ELF-1 (cell line): ENCODE measurements around the gene ANKRD28.
A peak's percentile ranks its signal among the peaks of the same experiment; 100 is the strongest.

ENCODE experiments used
- DNase-seq: peaks from one replicate; pipeline ENCODE4 v3.0.0-alpha.2; 2016; ENCODE audit warnings: low read depth, low spot score

The ANKRD28 gene

DNA sequence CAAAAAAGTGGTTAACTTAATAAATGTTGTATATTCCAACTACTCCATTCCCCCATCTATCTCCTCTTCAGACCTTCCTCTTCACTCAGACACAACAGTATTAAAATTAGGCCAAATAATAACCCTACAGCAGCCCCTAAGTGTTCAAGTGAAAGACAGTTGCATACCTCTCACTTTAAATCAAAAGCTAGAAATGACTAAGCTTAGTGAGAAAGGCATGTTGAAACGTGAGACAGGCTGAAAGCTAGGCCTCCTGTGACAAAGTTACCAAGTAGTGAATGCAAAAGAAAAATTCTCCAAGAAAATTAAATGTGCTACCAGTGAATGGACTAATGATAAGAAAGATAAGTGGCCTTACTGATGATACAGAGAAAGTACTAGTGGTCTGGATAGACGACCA, 71.7 kb downstream of the ANKRD28 start:
- DNase-seq, result no peak

DNA sequence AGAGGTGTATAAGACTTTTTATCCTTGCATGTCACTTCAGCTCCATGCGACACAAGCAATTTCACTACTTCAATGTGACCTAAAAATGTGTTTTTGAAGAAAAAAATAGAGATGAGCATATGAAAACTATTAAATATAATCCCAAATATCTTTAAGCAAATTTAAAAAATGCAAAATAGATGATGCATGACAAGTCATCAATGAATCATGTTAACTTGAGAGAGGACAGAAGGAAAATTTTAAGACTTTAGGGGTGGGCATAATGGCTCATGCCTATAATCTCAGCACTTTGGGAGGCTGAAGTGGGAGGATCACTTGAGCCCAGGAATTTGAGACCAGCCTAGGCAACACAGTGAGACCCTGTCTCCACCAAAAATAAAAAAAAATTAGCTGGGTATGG, 73.3 kb downstream of the ANKRD28 start:
- DNase-seq, result no peak

DNA sequence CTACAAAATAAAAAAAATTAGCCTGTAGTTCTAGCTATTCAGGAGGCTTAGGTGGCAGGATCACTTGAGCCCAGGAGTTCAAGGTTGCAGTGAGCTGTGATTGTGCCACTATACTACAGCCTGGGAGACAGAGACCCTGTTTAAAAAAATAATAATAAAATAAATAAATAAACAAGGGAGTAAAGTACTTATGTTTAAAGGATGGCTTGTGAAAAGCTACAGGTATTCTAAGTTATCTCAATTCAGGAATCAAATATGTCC, 74.2 kb downstream of the ANKRD28 start:
- DNase-seq, result no peak

DNA sequence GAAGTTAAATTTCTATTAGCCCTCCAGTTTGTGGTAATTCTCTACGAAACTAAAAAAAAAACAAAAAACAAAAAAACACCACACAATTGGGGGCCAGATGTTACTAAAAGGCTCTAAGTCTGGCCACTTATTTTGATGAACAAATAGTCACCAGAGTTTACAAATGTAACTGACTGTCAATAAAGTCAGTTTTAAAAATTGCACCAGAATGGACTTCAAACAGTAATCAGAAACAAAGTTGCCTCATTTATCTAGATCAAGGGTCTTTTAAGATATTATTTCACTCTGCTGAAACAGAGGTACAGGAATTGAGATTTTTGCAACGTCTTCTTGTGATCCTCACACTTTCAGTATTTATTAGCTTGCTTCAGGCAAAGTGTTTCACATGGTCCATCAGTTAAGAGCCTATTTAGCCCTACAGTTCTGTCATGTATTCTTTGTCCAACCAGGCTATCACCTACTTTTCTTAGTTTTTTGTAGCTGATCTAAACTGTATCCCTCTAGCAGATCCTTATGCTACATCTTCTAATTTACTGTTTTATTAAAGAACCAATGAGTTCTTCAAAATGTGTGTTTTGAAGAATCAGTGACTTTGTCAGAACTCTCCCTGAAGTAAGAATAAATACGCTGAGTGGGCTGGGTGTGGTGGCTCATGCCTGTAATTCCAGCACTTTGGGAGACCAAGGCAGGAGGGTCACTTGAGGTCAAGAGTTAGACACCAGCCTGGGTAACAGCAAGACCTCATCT, 74.7 kb downstream of the ANKRD28 start:
- no peak for DNase-seq

DNA sequence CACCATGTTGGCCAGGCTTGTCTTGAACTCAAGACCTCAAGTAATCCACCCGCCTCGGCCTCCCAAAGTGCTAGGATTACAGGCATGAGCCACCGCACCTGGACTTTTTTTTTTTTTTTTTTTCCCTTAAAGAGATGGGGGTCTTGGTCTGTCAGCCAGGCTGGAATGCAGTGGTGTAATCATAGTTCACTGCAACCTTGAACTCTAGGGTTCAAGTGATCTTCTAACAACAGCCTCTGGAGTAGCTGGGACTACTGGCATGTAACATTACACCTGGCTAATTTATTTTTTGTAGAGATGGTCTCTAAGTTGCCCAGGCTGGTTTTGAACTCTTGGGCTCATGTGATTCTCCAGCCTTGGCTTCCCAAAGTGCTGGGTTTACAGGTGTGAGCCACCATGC, 81.6 kb downstream of the ANKRD28 start:
- no peak for DNase-seq

DNA sequence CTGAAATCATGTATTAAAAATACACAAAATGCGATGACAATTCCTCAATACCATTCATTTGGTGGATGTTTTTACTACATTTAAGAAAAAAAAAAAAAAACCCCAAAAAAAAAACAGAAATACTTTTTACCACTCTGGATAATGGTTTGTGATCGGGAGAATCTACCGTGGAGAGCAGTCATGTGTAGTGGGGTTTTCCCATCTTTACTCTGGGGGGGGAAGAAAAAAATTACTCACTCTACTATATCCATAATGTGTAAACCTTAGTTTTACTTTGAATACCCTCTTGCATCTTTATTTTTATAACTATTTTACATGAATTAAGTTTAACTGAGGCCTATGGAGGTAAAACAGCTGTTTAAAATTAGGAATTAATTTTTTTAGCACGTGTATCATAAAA, 83.3 kb downstream of the ANKRD28 start:
- no peak for DNase-seq

DNA sequence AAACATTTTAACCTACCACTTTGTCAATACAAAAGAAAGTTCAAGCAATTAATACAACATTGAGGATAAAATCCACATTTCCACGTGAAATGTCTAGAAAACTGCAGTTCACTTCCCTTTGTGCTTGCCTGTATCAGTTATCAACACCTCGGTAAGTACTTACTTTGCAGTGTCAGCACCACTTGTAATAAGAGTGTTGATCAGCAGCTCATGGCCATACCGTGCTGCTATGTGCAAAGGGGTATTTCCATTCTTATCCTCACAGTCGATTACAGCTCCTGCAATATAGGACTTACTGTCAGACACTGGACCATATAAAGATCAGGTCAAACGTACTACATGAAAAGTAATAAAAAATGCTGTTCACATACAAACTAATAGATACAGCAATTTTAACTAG, 84.4 kb downstream of the ANKRD28 start:
- no peak for DNase-seq

DNA sequence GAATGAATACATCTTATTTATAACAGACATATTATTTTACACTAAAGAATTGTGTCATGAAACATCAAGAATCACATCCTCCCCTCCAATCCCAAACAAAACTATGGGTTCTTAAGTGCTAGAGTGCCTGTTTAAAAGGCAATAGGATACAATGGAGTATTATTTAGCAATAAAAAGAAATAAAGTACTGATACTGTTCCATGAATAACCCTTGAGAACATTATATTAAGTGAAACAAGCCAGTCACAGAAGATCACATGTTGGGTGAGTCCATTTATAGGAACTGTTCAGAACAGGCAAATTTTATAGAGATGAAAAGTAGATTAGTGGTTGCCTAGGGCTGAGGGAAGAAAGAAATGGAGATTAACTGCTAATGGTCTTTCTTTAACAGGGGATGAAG, 86.5 kb downstream of the ANKRD28 start:
- DNase-seq, result no peak

DNA sequence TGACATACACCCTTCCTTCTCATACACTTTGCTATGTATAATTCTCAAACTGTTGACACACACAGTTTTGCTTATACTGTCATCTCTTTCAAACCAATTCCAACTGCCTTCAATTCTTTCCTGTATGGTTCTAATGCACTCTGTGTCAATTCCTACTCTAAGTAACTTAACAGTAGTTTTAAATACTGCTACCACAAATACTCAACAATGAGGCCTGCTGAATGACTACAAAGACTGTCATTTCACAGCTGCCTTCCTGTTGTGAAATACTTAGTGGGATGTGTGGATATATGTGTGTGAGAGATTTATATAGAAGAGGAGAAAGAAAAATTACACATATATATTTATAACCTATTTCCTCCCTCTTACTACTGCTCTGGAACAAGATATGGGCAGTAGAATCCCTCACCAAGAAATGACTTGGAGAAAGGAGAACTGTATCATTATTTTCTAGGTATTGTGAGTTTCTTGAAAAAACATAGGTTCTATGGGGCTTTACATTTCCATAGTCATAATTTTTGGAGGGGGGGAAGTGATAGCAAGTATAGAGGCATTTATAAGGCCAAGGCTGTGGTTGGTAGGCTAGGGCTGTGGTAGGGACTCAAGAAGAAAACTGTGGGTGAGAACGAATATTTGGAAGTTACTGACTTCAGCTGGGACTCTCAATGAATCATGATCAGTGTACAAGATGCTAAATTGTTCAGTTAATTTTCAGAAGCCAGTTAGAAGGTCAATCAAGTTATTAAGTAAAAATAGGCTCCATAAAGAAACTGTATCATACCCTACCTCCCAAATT, 88.7 kb downstream of the ANKRD28 start:
- no peak for DNase-seq

DNA sequence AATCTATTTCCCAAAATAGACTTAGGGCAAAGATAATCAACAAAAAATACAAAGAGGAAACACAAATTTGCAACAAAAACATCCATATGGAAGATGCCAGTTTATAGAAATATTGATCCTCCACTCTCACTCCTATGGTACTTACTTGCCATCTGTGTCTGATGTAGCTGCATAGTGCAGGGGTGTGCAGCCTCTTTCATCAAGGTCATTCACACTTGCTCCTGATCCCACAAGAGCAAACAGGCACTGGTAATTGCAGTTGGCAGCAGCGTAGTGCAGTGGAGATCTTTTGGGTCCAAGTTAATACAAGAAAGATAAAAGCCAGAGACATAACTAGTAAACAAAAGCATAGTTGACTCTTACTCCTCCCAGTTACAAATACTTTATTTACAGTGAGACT, 90.0 kb downstream of the ANKRD28 start:
- DNase-seq, result no peak

DNA sequence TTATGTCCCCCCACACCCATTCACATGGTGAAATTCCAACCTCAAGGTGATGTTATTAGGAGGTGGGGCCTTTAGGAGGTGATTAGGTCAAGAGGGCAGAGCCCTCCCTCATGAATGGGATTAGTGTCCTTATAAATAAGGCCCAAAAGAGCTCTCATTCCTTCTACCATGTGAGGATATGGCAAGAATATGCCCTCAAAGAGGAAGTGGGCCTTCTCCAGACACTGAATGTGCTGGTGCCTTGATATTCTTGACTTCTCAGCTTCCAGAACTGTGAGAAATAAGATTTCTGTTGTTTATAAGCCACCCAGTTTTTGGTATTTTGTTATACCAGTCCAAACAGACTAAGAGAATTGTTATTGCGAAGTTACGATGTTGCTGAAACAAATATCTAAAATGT, 94.4 kb downstream of the ANKRD28 start:
- DNase-seq, result no peak

DNA sequence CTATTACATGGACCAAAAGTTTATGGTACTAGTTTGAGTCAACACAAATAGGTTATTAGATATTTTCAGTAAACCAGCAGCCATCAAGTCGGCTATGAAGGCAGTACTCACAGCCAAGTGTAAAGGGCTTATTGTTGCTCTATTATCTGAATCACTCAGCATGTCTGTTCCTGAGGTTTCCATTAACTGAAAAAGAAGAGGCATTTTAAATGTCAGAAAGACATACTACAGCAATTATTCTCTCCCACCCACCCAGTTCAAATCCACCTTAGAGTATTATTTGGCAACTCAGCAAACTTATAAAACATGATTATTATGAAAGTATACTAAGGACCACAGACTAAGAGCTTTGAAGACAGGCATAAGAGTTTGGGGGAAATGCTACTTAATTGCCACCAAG, 103.2 kb downstream of the ANKRD28 start:
- DNase-seq, result no peak

DNA sequence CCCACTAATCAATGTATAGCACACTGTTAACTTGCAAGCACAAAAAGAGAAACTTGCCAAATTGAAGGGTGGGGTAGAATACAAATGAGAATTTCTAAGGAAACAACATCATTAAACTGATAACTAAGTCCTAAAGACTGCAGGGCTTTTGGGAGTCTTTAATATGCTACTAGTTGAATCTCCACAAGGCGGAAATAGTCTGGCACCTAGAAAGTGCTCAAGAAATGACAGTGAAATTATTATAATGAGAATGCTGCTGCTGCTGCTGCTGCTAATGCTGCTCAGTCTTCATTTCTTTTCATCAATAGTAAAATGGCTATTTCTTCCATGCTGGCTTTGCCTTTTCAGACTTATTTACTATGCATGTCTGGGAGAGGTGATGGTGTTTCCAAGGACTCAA, 104.4 kb downstream of the ANKRD28 start:
- no peak for DNase-seq

DNA sequence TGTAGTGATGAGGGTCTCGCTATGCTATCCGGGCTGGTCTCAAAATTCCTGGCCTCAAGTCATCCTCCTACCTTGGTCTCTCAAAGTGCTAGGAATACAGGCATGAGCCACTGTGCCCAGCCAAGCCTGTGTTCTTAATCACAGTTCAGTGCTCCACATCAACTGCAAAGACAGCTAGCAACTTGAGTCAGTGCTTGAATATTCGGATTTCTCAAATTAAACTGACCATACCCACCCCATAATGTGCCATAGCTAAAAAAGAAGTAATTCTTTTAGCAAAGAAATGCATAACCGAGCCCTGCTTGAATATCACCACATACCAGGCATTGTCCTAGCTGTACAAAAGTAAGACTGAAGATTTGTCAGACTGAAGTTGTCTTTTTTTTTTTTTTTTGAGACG, 107.0 kb downstream of the ANKRD28 start:
- no peak for DNase-seq

DNA sequence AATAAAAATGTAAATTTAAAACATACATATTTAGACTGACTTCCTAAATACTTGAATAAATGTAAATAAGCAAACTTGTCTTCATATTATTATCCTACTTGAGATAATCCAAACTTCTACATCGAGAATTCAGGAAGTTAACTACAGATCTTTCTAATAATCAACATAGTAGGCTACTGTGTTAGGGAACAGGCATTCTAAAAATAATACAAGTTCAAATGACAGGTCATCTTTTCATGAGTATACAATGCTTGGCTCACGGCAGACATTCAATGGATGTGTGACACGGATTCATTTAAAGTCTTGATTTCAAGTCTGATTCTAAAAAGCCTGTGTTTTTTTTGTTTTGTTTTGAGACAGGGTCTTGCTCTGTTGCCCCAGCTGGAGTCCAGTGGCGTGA, 107.5 kb downstream of the ANKRD28 start:
- DNase-seq, result no peak

DNA sequence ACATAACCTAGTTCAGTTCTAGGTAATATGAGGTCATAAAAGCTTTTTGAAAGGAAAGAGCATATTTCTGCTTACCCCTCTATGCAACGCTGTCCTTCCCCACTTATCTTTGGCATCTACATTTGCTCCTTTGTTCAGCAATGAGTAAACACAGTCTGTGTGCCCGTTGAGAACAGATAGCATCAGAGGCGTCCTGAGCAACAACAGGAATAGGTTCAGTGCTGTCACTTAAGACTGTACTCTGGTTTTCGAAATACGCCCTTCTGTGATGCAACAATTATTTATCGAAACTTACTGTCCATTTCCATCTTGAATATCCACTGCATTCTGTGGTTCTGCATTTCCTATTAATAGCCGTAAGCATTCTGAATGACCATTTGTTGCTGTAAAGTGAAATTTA, 111.9 kb downstream of the ANKRD28 start:
- DNase-seq, result peak; percentile 7

DNA sequence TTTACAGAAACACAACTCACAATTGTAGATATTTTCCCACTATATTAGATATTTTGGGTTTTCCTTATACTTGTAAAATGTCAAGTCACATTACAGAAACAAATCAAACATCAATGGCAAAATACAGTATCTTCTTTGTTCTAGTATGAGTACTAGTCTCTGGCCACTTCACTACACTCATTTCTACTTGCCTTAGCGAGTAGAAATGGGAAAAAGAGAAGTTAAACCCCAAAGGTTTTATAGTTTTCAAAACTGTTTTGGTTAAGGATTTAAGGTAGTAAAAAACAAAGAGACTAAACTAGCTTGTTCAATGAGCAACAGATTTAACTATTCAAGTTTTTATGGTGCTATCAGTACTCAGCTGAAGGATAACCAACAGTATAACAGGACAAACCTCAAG, 114.5 kb downstream of the ANKRD28 start:
- DNase-seq, result no peak

DNA sequence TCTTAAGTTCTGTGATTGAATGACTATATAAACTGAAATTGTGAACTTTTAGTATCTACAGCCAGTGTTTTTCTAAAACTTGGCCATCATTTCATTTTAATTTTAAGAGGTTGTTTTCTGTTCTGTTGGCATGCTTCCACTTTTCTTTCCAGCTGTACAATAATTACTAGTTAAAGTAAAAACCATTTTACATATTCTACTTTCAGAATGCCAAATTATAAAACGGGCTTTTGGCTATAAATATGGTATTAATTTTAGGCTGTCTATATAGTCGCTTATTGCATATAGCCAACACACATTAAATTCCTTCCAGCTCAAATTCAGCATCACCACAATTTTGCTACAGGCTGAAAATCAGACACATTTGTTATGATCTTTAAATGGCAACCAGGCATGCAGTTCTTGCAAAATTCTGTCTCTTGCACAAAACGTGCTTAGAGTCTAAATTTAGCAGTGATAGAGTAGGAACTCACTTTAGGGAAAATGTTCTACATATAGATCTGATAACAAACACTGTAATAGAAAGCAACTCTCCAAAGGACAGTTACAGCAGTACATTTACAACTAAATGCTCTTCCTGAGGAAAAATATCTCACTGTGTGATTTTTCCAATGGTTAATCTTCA, 115.1 kb downstream of the ANKRD28 start:
- no peak for DNase-seq

DNA sequence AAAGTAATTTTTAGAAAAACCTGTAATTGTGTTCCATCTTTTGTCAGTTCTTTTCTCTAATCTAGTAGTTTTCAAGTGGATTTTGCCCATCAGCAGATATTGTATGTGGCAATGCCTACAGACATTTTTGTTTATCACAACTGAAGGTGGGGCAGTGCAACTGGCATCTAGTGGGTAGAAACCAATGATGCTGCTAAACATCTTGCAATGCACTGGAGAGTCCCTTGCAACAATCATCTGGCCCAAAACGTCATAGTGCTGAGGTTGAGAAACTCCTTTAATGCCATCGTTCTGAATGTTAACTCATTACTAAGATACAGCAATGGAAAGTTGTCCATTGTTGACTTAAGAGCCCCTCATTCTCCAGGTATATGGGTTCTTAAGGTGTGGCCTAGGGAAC, 116.1 kb downstream of the ANKRD28 start:
- no peak for DNase-seq

DNA sequence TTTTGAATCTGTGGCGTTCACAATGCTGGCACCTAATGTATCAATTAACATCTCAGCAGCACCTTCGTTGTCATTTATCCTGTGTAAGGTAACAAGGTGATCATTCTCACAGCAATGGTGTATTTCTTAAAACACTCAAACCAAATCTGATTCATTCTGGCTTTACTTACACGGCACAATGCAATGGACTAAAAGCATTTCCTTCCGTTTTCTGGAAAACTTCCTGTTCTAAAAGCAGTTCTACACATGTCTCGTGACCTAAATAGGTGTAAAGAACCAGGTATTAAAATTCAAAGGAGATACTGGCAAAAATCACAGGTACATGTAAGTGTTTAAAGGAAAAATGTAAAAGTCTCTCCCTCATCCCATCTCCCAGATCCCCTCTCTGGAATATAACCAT, 118.5 kb downstream of the ANKRD28 start:
- no peak for DNase-seq

DNA sequence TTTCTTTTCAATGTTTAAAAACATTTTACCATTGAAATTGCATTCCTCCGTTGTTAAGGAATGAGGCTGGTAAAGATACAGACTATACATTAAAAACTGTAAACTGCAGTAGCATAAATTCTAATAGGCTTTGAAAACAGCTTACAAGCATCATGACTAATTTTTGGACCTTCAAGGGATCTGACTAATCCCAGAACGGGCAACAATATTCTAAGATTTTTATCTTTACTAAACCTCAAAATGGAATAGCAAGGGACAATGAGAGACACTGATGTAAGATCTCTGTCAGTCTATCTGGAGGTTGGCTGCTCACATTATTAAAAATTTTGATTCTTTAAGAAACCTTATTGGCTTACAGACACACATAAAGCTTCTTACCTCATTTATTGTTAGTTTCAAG, 121.5 kb downstream of the ANKRD28 start:
- DNase-seq, result no peak

DNA sequence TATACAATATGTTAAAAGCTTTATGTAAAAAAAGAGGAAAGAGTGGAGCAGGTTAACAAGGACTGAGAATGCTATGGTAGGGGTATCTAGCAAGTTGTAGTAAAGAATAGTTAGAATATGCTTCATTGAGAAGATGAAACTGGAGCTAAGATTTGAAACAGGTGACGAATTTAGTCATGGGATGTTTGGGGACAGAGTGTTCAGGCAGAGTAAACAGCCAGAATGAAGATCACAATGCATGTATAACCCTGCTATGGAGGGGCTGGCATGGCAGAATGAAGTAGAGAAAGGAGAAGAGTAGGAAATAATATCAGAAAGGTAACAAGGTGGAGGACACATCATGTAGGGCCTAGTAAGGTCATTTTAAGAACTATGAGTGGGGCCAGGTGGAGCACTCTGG, 124.2 kb downstream of the ANKRD28 start:
- DNase-seq, result no peak

DNA sequence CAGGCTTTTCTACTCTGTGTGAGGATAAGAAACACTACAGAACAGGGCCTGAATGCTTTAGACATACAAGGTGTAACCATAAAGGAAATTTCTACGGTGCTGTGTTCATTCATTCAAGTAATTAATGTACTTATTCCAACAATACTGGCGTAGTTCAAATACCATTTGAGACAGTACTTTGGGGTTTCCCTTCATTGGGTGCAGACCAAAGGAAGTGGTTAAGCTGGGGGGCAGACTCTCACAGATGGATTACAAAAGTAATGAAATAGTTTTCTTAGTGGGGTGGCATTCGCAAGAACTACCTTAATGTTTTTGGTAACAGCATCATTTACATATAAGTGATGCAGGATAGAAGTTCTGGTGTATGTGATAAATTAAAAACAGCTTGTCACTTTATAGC, 130.3 kb downstream of the ANKRD28 start:
- no peak for DNase-seq
